Measurements from ENCODE around the gene TNFRSF19. TPM values are rescaled to one million over a fixed set of nuclear protein-coding genes. Genes with fewer than 3 reads are reported as not detected.
"Not testable (repeated sequence)": the region's sequence is repeated elsewhere in the genome, so short reads cannot be mapped to it uniquely, and the experiment has no call there.

The TNFRSF19 gene
- total RNA-seq, 4 donors from 2014 or later: 0.51 to 1.5 (median 1.0) TPM

GRCh38 chr13:23592596-23592995, 22.4 kb downstream of the TNFRSF19 start:
- H3K36me3 ChIP-seq: no peaks in the 10 kb centered on the region

DNA sequence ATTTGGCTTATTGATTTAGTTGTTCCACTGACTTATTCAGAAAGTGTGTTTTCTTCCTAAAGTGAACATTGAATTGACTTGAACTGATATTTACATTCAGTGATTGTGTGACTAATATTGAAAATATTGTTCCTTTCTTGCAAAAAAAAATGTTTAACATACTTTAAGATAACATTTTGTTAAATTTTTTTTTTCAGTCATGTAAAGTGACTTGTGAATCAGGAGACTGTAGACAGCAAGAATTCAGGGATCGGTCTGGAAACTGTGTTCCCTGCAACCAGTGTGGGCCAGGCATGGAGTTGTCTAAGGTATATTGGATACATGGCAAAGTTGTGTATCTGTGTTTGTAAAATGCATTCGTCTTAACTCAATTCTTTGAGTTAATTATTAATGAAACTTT, 22.9 kb downstream of the TNFRSF19 start:
- Histone ChIP-seq H3K27me3 (no peaks in the 10 kb centered on the region), H3K4me3 (no peak overlapping the region), H3K36me3 (no peaks in the 10 kb centered on the region), H3K9me3 (no peaks in the 10 kb centered on the region), H3K27ac (no peak overlapping the region), H3K4me1 (no peaks in the 10 kb centered on the region)
- TF ChIP-seq CTCF (IDR thresholded peaks at IDR 0.05 in 4 of 5, conservative IDR thresholded peaks at IDR 0.05 in 1 of 5): no peak
- no peak for TF ChIP-seq POLR2A (IDR thresholded peaks at IDR 0.05)
- intact Hi-C loops (cut with DNase I; ENCODE audit: low total_unique reads) (no loop called here), in situ Hi-C loops (cut with MboI; ENCODE audit: low sequenced_read_pairs in 4 of 4) (loop anchor here in 2 of 4 donors (25.0 kb wide), 2 partner anchors 269 to 294 kb away; partner anchors contain the start of genes C1QTNF9B (in 1 of the 2) and MIPEP (in 1 of the 2))
- no peak for DNase-seq
- no peak for ATAC-seq

More at GRCh38 chr13:23592596-23592995, 22.4 kb downstream of the TNFRSF19 start:
- in situ Hi-C loops (cut with MboI; ENCODE audit: low sequenced_read_pairs in 4 of 4) (loop anchor here in 2 of 4 donors (25.0 kb wide), 2 partner anchors 270 to 295 kb away; partner anchors contain the start of genes C1QTNF9B (in 1 of the 2) and MIPEP (in 1 of the 2)), intact Hi-C loops (cut with DNase I; ENCODE audit: low total_unique reads) (no loop called here)
- no peak overlapping the region for H3K27ac ChIP-seq
- no peak for ATAC-seq
- no peaks in the 10 kb centered on the region for H3K9me3 ChIP-seq
- DNase-seq: no peak
- TF ChIP-seq POLR2A (IDR thresholded peaks at IDR 0.05) (no peak), CTCF (IDR thresholded peaks at IDR 0.05 in 4 of 5, conservative IDR thresholded peaks at IDR 0.05 in 1 of 5) (no peak)
- no peak overlapping the region for H3K4me3 ChIP-seq
- H3K27me3 ChIP-seq: no peaks in the 10 kb centered on the region
- no peaks in the 10 kb centered on the region for H3K4me1 ChIP-seq

DNA sequence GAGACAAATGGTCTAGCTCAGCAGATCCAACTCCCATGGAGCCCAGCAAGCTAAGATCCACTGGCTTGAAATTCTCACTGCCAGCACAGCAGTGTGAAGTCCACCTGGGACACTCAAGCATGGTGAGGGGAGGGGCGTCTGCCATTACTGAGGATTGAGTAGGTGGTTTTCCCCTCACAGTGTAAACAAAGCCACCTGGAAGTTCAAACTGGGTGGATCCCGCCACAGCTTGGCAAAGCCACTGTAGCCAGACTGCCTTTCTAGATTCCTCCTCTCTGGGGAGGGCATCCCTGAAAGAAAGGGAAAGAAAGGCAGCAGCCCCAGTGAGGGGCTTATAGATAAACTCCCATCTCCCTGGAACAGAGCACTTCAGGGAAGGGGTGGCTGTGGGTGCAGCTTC, 24.1 kb downstream of the TNFRSF19 start:
- H3K27me3 ChIP-seq; ATAC-seq; H3K27ac ChIP-seq; intact Hi-C loops (cut with DNase I; ENCODE audit: low total_unique reads); H3K4me1 ChIP-seq; H3K9me3 ChIP-seq; H3K4me3 ChIP-seq; DNase-seq; H3K36me3 ChIP-seq: not testable (repeated sequence)
- in situ Hi-C loops (cut with MboI; ENCODE audit: low sequenced_read_pairs in 4 of 4): loop anchor here in 2 of 4 donors (25.0 kb wide), 2 partner anchors 268 to 293 kb away; partner anchors contain the start of genes C1QTNF9B (in 1 of the 2) and MIPEP (in 1 of the 2)

GRCh38 chr13:23598369-23598768, 28.2 kb downstream of the TNFRSF19 start:
- in situ Hi-C loops (cut with MboI; ENCODE audit: low sequenced_read_pairs in 4 of 4): loop anchor here in 2 of 4 donors (25.0 kb wide), 2 partner anchors 264 to 289 kb away; partner anchors contain the start of genes C1QTNF9B (in 1 of the 2) and MIPEP (in 1 of the 2)
- ATAC-seq: no peak

More at GRCh38 chr13:23598369-23598768, 28.2 kb downstream of the TNFRSF19 start:
- DNase-seq: no peak
- H3K27ac ChIP-seq: no peak overlapping the region
- H3K27me3 ChIP-seq: no peaks in the 10 kb centered on the region
- H3K36me3 ChIP-seq: no peaks in the 10 kb centered on the region
- H3K9me3 ChIP-seq: no peaks in the 10 kb centered on the region
- TF ChIP-seq CTCF (IDR thresholded peaks at IDR 0.05 in 4 of 5, conservative IDR thresholded peaks at IDR 0.05 in 1 of 5): no peak
- H3K4me3 ChIP-seq: no peak overlapping the region
- H3K4me1 ChIP-seq: no peaks in the 10 kb centered on the region
- intact Hi-C loops (cut with DNase I; ENCODE audit: low total_unique reads): no loop called here
